ENCODE measurements around the gene NEU2.

DNA sequence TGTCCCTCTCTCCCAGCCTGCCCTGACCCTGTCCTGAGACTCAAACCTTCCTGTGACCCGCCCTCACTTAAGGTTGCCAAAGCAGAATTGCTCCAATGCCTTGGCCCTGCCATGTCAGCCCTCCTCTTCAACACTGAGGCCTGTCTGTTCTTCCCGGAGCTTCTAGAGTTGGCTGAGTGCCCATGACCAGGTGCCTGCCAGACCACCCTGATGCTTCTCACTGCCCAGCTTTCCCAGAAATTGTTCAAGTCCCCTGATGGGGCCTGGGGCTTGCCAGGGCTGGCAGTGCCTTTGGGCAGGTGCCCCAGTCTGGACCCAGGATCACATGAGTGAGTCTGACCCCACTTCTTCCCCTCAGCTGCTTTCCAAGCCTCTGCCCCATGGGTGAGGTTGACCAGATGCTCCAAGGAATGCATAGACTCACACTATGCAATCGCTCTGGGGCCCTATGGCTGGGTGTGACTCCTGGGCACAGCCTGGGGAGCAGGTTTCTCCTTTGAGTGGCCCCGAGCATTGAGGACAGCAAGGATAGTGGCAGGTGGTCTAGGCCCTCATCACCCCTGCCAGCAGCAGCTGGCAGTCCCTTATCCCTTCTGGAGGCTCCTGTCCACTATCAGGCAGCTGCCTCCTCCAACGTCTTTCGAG lies 24.6 kb downstream of the NEU2 start:
- TF ChIP-seq, protein P1, sequence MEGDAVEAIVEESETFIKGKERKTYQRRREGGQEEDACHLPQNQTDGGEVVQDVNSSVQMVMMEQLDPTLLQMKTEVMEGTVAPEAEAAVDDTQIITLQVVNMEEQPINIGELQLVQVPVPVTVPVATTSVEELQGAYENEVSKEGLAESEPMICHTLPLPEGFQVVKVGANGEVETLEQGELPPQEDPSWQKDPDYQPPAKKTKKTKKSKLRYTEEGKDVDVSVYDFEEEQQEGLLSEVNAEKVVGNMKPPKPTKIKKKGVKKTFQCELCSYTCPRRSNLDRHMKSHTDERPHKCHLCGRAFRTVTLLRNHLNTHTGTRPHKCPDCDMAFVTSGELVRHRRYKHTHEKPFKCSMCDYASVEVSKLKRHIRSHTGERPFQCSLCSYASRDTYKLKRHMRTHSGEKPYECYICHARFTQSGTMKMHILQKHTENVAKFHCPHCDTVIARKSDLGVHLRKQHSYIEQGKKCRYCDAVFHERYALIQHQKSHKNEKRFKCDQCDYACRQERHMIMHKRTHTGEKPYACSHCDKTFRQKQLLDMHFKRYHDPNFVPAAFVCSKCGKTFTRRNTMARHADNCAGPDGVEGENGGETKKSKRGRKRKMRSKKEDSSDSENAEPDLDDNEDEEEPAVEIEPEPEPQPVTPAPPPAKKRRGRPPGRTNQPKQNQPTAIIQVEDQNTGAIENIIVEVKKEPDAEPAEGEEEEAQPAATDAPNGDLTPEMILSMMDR (IDR thresholded peaks at IDR 0.05 in 2 of 3, conservative IDR thresholded peaks at IDR 0.05 in 1 of 3; ENCODE audit: borderline replicate concordance in 1 of 3, insufficient read depth in 1 of 3, low read depth in 2 of 3, low read length in 2 of 3) = no peak
- TF ChIP-seq EZH2 (IDR thresholded peaks at IDR 0.05) (no peak), POLR2A (IDR thresholded peaks at IDR 0.05; ENCODE audit: borderline replicate concordance, extremely low read depth, insufficient read depth, insufficient read length) (no peak), ZBTB33 (IDR thresholded peaks at IDR 0.05; ENCODE audit: extremely low read depth, insufficient replicate concordance, low read length) (no peak), EGR1 (IDR thresholded peaks at IDR 0.05; ENCODE audit: low read depth) (no peak), SP1 (IDR thresholded peaks at IDR 0.05; ENCODE audit: low read depth) (no peak)
- TF ChIP-seq, protein P2, sequence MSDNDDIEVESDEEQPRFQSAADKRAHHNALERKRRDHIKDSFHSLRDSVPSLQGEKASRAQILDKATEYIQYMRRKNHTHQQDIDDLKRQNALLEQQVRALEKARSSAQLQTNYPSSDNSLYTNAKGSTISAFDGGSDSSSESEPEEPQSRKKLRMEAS (IDR thresholded peaks at IDR 0.05) = no peak
- TF ChIP-seq, protein P3, sequence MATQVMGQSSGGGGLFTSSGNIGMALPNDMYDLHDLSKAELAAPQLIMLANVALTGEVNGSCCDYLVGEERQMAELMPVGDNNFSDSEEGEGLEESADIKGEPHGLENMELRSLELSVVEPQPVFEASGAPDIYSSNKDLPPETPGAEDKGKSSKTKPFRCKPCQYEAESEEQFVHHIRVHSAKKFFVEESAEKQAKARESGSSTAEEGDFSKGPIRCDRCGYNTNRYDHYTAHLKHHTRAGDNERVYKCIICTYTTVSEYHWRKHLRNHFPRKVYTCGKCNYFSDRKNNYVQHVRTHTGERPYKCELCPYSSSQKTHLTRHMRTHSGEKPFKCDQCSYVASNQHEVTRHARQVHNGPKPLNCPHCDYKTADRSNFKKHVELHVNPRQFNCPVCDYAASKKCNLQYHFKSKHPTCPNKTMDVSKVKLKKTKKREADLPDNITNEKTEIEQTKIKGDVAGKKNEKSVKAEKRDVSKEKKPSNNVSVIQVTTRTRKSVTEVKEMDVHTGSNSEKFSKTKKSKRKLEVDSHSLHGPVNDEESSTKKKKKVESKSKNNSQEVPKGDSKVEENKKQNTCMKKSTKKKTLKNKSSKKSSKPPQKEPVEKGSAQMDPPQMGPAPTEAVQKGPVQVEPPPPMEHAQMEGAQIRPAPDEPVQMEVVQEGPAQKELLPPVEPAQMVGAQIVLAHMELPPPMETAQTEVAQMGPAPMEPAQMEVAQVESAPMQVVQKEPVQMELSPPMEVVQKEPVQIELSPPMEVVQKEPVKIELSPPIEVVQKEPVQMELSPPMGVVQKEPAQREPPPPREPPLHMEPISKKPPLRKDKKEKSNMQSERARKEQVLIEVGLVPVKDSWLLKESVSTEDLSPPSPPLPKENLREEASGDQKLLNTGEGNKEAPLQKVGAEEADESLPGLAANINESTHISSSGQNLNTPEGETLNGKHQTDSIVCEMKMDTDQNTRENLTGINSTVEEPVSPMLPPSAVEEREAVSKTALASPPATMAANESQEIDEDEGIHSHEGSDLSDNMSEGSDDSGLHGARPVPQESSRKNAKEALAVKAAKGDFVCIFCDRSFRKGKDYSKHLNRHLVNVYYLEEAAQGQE (IDR thresholded peaks at IDR 0.05; ENCODE audit: low read depth) = no peak

All from HCT116 (cell line).